Esophagus squamous epithelium (tissue), 4 donors: ENCODE measurements around the gene KCNQ1.

Experiments used
- POLR2A ChIP-seq, 4 donors: fragments of 450-650 bp; IDR thresholded peaks; one replicate each; pipeline ENCODE4 v1.6.1; 2017; ENCODE audit warnings: antibody characterized with exemption in 4 of 4, mild to moderate bottlenecking in 4 of 4, moderate library complexity in 3 of 4
- TF ChIP-seq, protein P1 (sequence below), 6 experiments: fragments of 450-650 bp in 4 of 6; fragments of 200-600 bp in 2 of 6; sonication (generic) in 2 of 6; IDR thresholded peaks; one replicate each; pipeline ENCODE4 v1.5.1; 2016 to 2019; ENCODE audit warnings: antibody characterized with exemption in 6 of 6, mild to moderate bottlenecking in 4 of 6, moderate library complexity in 4 of 6

DNA sequence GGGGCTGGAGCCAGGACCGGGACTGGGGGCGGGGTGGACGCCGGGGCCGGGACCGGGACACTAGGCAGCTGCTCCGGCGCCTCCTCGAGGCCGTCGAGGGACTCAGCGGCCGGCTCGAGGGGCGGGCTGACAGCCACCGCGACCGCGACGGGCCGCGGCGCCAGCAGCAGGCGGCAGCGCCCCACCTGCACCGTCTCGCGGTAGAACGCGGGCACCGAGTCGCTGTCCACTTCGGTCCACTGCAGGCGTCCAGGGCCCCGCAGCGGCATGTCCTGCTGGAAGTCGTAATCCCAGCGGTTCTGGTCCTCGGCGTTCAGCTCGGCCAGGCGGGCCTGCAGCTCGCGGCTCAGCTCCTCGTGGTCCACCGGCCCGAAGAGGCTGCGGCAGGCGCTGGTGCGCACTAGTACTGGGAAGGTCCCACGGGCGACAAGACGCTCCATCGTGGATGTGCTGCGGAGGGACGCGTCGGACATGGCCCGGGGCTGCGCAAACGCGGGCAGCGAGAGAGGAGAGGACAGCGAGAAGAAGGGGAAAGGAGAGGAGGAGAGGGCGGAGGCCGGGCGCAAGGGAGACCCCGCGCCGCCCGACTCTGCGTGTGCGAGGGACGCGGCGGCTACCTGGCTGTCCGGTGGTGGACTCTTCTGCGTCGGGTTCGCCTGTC is 440.3 kb downstream of the KCNQ1 start:
- TF ChIP-seq, protein P1, sequence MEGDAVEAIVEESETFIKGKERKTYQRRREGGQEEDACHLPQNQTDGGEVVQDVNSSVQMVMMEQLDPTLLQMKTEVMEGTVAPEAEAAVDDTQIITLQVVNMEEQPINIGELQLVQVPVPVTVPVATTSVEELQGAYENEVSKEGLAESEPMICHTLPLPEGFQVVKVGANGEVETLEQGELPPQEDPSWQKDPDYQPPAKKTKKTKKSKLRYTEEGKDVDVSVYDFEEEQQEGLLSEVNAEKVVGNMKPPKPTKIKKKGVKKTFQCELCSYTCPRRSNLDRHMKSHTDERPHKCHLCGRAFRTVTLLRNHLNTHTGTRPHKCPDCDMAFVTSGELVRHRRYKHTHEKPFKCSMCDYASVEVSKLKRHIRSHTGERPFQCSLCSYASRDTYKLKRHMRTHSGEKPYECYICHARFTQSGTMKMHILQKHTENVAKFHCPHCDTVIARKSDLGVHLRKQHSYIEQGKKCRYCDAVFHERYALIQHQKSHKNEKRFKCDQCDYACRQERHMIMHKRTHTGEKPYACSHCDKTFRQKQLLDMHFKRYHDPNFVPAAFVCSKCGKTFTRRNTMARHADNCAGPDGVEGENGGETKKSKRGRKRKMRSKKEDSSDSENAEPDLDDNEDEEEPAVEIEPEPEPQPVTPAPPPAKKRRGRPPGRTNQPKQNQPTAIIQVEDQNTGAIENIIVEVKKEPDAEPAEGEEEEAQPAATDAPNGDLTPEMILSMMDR (IDR thresholded peaks at IDR 0.05) = peak in 4 of 6 experiments; percentile 29 to 52 (median 36)
- no peak for TF ChIP-seq POLR2A (IDR thresholded peaks at IDR 0.05)
